NCI-H2107 treated with DMSO at 0.1 percent for 48 hours (cell line): ENCODE data around the gene MACROD2.
A peak's percentile ranks its signal among the peaks of the same experiment; 100 is the strongest.

Experiments used
- DNase-seq: peaks from one replicate; lab custom pipeline; 2025; ENCODE audit not compliant: unreplicated experiment; lab: John Stamatoyannopoulos, UW

MACROD2 gene

DNA sequence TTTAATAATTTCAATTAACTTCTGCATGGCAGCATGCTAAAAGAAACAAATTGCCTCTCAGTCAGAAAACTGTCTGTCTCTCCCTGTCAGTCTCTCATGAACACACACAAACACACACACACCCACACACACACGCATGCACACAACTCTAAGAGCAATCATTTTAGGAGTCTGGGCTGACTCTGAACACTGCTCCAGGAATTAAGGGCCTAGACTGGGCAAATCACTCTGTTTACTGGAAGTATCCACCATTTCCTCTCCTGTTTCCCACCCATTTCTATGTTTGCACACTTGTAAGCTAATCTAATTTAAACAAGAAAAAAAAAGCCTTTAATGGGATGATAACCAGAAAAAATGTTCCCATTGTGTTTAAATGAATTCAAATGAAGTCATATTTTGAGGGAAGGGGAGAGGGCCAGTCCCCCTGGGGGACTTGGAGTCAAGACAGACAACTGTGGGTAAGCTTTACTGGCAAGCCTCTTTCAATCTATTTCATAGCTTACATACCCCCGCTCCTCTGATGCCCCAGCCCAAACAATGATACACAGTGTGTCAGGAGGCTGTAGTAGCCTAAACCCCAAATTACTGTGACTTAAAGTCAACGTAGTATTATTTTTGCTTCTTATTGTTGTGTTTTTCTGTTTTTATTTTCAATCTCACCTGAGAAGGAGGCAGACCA is 789.9 kb downstream of the MACROD2 start:
- no peak for DNase-seq

GRCh38 chr20:14790190-14790589 is 794.9 kb downstream of the MACROD2 start:
- no peak for DNase-seq

DNA sequence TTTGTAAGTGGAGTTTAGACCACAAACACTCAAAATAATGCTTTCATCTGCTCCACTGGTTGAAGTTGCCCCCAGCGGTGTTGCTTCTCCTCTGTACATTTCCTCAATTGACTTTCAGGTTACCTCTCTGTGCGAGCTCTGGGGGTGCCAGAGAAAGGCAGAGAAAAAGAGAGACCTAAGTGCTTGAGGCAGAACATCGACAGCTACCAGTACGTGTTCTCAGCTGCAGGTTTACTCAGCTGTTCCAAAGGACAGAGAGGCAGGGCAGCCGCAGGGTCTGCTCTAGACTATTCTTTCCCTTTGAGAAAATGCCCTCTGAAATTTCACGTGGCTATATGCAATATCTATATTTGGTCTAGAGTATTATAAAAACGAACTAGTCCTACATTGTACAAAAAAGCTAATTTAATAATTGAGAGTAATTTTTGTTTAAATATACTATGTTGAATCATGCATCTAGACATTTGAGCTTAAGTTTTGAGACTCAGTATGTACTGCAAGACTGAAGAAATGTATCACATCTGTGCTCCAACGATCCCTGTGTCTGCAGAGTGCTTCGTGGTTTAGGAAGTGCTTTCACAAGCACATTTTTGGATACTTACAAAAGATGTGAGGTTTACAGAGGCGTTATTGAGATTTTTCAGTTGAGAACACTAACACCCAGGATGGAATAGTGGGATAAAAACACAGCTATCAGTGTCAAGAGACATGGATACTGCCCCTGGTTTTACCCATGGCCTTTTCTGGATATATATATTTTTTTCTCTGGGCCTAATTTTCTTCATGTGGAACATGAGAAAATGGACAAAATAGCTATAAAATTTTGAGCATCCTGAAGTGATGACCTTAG is 795.7 kb downstream of the MACROD2 start:
- DNase-seq, result no peak

DNA sequence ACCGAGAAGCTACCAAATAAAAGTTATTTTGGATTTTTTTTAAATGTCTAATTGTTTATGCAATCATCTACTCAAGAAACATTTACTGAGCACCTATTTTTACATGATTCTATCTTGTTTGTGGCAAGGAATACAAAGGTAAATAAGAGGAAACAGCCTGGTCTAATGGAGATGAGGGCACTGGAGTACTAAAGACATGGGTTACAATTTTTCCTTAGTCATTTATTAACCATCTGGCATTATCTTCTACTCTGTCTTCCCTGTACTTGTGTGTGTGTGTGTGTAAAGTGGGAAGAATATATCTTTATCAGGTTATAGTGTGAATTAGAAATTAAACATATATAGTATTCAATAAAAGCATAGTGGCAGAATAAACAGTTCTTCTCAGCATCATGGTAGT is 797.6 kb downstream of the MACROD2 start:
- DNase-seq, result no peak

- DNase-seq, result no peak
Observed at GRCh38 chr20:14799545-14800216, 804.4 kb downstream of the MACROD2 start.

GRCh38 chr20:14800707-14801425 is 805.5 kb downstream of the MACROD2 start:
- no peak for DNase-seq

DNA sequence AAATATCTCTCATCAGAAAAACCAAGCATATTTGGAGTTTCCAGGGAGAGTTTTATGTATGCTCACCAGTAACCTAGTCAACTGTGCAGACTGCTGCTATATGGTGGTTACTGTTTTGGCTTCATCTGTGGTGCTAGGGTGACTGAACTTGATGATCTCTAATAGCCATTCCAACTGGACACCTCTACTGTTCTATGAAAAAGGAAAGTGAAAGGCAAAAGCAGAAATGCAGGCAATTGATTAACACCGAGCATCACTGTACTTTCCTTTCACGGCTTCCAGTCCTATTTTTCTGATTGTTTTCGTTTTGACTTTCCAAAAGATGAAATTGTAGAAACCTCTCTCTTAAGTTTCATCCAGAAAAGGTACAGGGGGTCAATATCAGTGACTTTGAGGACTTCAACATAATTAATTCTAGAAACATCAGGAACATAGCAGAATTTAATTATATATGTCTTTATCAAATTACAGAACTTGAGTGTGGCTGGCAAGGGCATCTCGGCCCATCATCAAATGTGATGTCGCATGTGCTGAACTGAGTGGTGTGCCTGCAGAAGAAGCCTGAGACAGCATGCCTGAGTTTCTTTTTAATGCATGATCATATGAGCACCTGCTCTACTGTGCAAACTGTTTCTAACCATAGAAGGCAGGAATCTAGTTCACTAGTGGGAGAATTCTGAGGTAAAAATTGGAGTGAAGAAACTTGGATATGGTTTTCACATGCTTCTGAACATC is 806.4 kb downstream of the MACROD2 start:
- no peak for DNase-seq

DNA sequence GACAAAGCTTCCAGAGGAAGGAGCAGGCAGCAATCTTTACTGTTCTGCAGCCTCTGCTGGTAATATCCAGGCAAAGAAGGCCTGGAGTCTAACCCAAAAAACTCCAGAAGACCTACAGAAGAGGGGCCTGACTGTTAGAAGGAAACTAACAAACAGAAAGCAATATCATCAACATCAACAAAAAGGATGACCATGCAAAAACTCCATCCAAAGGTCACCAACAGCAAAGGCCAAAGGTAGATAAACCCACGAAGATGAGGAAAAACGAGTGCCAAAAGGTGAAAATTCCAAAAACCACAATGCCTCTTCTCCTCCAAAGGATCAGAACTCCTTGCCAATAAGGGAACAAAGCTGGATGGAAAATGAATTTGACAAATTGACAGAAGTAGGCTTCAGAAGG is 811.9 kb downstream of the MACROD2 start:
- DNase-seq, result no peak

- no peak for DNase-seq
Observed at GRCh38 chr20:14815340-14815739, 820.0 kb downstream of the MACROD2 start.

- no peak for DNase-seq
Observed at GRCh38 chr20:14816471-14816870, 821.2 kb downstream of the MACROD2 start.

GRCh38 chr20:14817101-14817500 is 821.8 kb downstream of the MACROD2 start:
- no peak for DNase-seq

- DNase-seq, result no peak
Observed at GRCh38 chr20:14820771-14821170, 825.5 kb downstream of the MACROD2 start.

- DNase-seq, result no peak
Observed at GRCh38 chr20:14821251-14821650, 825.9 kb downstream of the MACROD2 start.

- DNase-seq, result peak; percentile 27
Observed at GRCh38 chr20:14824996-14825395, 829.7 kb downstream of the MACROD2 start.

DNA sequence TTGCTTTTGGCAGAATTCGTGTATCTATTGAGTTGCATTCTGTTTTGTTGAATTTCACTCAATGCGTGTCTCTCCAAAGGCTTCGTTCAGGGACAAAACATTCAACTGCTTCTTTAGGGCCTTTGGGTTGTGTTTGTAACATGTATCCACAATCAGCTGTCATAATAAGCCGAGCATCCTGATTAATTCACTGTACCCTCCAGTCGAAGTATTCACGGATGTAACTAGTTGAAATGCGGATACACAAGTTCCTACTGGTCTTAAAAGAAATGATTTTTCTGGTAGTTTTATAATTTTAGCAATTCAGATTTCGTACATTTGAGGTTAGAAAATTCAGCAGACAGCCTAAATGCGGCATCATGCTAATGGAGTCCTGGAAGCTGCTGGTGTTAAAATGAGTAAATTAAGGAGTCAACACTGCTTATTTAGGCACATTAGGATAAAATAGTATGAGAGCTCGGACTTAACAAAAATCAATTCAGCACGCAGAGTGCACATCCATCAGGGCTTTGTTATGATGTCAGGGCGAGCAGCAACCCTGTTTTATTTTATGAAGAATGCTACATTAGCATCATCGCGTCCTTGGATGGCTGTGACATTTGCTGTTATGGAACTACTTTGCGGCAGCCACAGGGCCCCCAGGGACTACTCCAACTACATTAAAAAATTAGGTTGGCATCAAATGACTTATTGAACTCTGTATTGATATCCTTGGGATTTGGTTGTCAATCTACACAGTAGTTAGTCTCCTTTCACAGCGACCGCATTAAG is 831.4 kb downstream of the MACROD2 start:
- DNase-seq, result peak; percentile 63

DNA sequence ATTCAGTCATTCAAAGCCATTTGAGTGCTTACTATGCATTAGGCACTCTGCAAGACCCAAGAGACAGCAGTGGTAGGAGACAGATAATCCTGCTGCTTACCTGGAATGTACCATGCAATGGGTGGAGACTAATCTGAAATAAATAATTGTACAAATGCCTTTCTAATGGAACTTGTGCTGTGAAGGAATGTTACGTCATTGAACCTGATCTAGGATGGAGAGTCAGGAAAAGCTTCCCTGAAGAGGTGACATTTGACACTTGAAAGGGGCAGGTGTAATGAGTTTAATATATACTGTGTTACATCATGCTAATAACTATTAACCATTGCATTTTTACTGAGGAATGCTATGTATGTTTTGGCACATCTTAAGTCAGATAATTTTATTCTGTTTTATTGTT is 833.1 kb downstream of the MACROD2 start:
- no peak for DNase-seq

DNA sequence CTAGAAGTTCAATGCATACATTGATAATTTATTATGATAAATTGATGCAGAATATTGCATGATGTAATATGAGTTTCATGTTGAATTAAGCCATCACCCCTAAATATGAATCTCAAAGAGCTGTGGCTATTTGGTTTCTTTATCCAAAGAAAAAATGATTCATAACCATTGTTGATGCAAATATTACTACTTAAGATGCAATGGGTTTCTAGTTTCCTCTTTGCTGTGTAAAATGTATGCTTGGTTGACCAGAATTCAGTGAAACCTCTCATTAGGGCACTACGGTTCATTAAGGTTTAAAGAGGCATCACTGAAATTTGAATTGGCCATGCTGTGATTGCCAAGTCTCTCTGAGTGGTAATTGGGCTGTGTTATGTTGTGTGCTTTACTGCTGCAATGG is 834.6 kb downstream of the MACROD2 start:
- DNase-seq, result no peak

DNA sequence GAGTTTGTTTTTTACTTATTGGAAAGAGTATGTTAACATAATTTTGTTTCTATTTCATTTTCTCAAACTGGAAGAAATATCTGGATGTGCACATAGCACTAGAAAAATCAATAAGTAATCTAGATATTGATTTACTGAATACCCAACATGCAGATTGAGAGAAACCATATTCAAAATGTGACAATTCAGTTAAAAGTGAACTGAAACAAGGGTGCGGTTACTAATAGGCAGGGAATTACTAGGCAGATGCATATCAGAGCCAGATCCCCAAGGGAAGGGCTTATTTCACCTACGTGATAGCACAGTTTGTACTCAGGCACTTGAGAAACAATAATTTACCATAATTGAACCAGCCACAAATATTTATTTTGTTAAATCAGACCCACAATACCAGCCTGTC is 835.1 kb downstream of the MACROD2 start:
- peak; percentile 36 for DNase-seq

- no peak for DNase-seq
Observed at GRCh38 chr20:14830899-14831298, 835.6 kb downstream of the MACROD2 start.

DNA sequence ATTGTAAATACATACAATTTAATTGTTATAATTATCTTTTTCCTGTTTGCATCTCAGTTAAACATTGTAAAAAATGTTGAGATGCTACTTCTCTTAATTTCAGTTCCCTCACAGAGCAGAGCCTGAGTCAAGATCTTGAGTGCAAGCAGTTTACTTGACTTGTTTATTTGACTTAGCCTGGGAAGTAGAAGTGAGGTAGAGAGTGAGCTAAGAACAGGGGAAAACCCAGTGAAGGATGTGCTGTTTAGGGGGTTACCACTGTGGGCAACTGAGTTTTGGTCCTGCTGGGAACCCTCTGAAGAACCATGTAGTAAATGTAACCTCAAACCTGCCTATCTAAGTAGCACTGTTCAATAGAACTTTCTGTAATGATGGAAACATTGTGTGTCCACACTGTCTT is 837.3 kb downstream of the MACROD2 start:
- no peak for DNase-seq
